Stomach (tissue), 9 donors: ENCODE data around the gene CYP2W1. TPM values are rescaled to one million over a fixed set of nuclear protein-coding genes. Genes with fewer than 3 reads are reported as not detected.

Experiments used
- DNase-seq, 2 donors: peaks; one replicate each; pipeline versions ENCODE4 v3.0.0 to v3.0.0-alpha.2; 2013 to 2019
- H3K27ac ChIP-seq, 5 donors: fragments of 200-600 bp in 4 of 5; sonication (generic) in 4 of 5; one replicate each; pipeline ENCODE4 v1.5.1; 2013 to 2019; ENCODE audit warnings: mild to moderate bottlenecking in 1 of 5, moderate library complexity in 1 of 5
- H3K27me3 ChIP-seq, 3 donors: fragments of 200-600 bp; sonication (generic); one replicate each; pipeline ENCODE4 v1.5.1; 2017 to 2019; ENCODE audit warnings: mixed run types in 1 of 3
- H3K36me3 ChIP-seq, 4 donors: fragments of 200-600 bp; sonication (generic); 1 replicate in 3 of 4; 2 replicates in 1 of 4; pipeline ENCODE4 v1.5.1; 2016 to 2019
- H3K4me1 ChIP-seq, 4 donors: fragments of 200-600 bp; sonication (generic); one replicate each; pipeline ENCODE4 v1.5.1; 2016 to 2019
- H3K4me3 ChIP-seq, 4 donors: fragments of 200-600 bp; sonication (generic) in 3 of 4; one replicate each; pipeline ENCODE4 v1.5.1; 2016 to 2019; ENCODE audit warnings: mild to moderate bottlenecking in 1 of 4
- H3K9me3 ChIP-seq, 4 donors: fragments of 200-600 bp; sonication (generic); one replicate each; pipeline ENCODE4 v1.5.1; 2016 to 2019
- CTCF ChIP-seq, 7 experiments: fragments of 450-650 bp in 4 of 7; fragments of 200-600 bp in 3 of 7; sonication (generic) in 3 of 7; IDR thresholded peaks; one replicate each; pipeline ENCODE4 v1.5.1; 2016 to 2019; ENCODE audit warnings: antibody characterized with exemption in 7 of 7, control low read depth in 2 of 7, mild to moderate bottlenecking in 1 of 7
- EP300 ChIP-seq: sonication (generic); formaldehyde crosslinking; IDR thresholded peaks from one replicate; pipeline ENCODE4 v1.6.1; 2017; ENCODE audit warnings: antibody characterized with exemption
- POLR2A ChIP-seq, 4 donors: fragments of 450-650 bp; IDR thresholded peaks; one replicate each; pipeline ENCODE4 v1.6.1; 2016; ENCODE audit warnings: antibody characterized with exemption in 4 of 4, control low read depth in 2 of 4, mild to moderate bottlenecking in 1 of 4, moderate library complexity in 1 of 4
- POLR2AphosphoS5 ChIP-seq, 3 donors: sonication (generic); formaldehyde crosslinking; IDR thresholded peaks; one replicate each; pipeline ENCODE4 v1.6.1; 2016; ENCODE audit warnings: antibody characterized with exemption in 3 of 3
- WGBS, 5 donors: extraction: QIAGEN DNeasy Blood & Tissue Kit in 3 of 5; methylation state at CpG; one replicate each; pipeline versions ENCODE4 v1.1.5 to v1.1.7; 2013 to 2018; 5-methylcytosine and 5-hydroxymethylcytosine counted together
- intact Hi-C: fragments of 100-400 bp; cut with DNase I; formaldehyde crosslinking; loops from one replicate; pipeline ENCODE4 v1.15.1; 2023; ENCODE audit warnings: low total_unique reads
- polyA plus RNA-seq, 3 donors: library from polyadenylated mRNA; stranded (reverse); fragments of 200-250 nt; gene quantifications; one replicate each; pipeline ENCODE4 v1.2.3, GENCODE V29; 2013
- total RNA-seq, 5 donors: library from RNA; depleted of rRNA; stranded (reverse); fragments of >200 nt; gene quantifications; one replicate each; pipeline versions ENCODE4 v1.1.0 to v1.2.3, GENCODE V29; 2014 to 2016
- donor health status: healthy with polysubstance abuse.
- donor health status: Bipolar disorder and iron deficiency.
- donor health status: healthy.

The CYP2W1 gene
- total and polyA plus RNA-seq, 8 donors = 0.31 to 7.0 (median 0.65) TPM; not detected in 5

GRCh38 chr7:987909-988308 lies 4.9 kb downstream of the CYP2W1 start:
- H3K27me3 ChIP-seq = peaks cover 5 to 78% (median 34%) of the 10 kb centered on the region in 3 donors
- no peak for DNase-seq
- intact Hi-C loops = no loop called here
- TF ChIP-seq POLR2A (IDR thresholded peaks at IDR 0.05) = no peak
- TF ChIP-seq EP300 = no peak
- TF ChIP-seq POLR2AphosphoS5 (IDR thresholded peaks at IDR 0.05) = no peak
- no peak for TF ChIP-seq CTCF (IDR thresholded peaks at IDR 0.05)
- H3K36me3 ChIP-seq = no peaks in the 10 kb centered on the region
- peak overlapping the region in 1 of 4 donors; percentile 26 for H3K4me3 ChIP-seq
- peaks cover 9 to 36% (median 31%) of the 10 kb centered on the region in 4 donors for H3K4me1 ChIP-seq
- peak overlapping the region in 1 of 5 donors; percentile 7 for H3K27ac ChIP-seq
- WGBS, 5 donors = 25 to 48% (median 35%) methylated on average over 5 to 6 of the region's 6 CpGs
- no peaks in the 10 kb centered on the region for H3K9me3 ChIP-seq

- intact Hi-C loops = no loop called here
- WGBS, 5 donors = 6 to 22% (median 11%) methylated on average over 11 to 24 of the region's 24 CpGs
- Histone ChIP-seq H3K27ac (peak overlapping the region in 2 of 5 donors; percentile 7 to 14), H3K9me3 (no peaks in the 10 kb centered on the region), H3K4me1 (peaks cover 9 to 36% (median 32%) of the 10 kb centered on the region in 4 donors), H3K4me3 (peak overlapping the region in 2 of 4 donors; percentile 13 to 26), H3K36me3 (no peaks in the 10 kb centered on the region), H3K27me3 (peaks cover 0 to 72% (median 29%) of the 10 kb centered on the region in 3 donors)
- TF ChIP-seq POLR2AphosphoS5 (IDR thresholded peaks at IDR 0.05) (no peak), CTCF (IDR thresholded peaks at IDR 0.05) (no peak), EP300 (no peak), POLR2A (IDR thresholded peaks at IDR 0.05) (no peak)
- peak; percentile 50 to 70 for DNase-seq
Measured at GRCh38 chr7:988426-988911, 5.5 kb downstream of the CYP2W1 start.

- intact Hi-C loops = no loop called here
- H3K4me1 ChIP-seq = peaks cover 9 to 39% (median 34%) of the 10 kb centered on the region in 4 donors
- 61 to 69% (median 66%) methylated on average over 7 to 15 of the region's 15 CpGs for WGBS, 5 donors
- no peaks in the 10 kb centered on the region for H3K36me3 ChIP-seq
- H3K4me3 ChIP-seq = peak overlapping the region in 1 of 4 donors; percentile 26
- DNase-seq = peak in 1 of 2 donors; percentile 52
- H3K9me3 ChIP-seq = no peaks in the 10 kb centered on the region
- peaks cover 0 to 67% (median 26%) of the 10 kb centered on the region in 3 donors for H3K27me3 ChIP-seq
- TF ChIP-seq CTCF (IDR thresholded peaks at IDR 0.05) (no peak), POLR2AphosphoS5 (IDR thresholded peaks at IDR 0.05) (no peak), POLR2A (IDR thresholded peaks at IDR 0.05) (no peak), EP300 (no peak)
- peak overlapping the region in 2 of 5 donors; percentile 7 to 14 for H3K27ac ChIP-seq
Measured at GRCh38 chr7:988963-989529, 6.1 kb downstream of the CYP2W1 start.

GRCh38 chr7:990352-990932 lies 7.5 kb downstream of the CYP2W1 start:
- no peak overlapping the region for H3K27ac ChIP-seq
- 66 to 86% (median 75%) methylated on average over 25 to 36 of the region's 36 CpGs for WGBS, 5 donors
- no peak for TF ChIP-seq POLR2A (IDR thresholded peaks at IDR 0.05)
- no peak for TF ChIP-seq POLR2AphosphoS5 (IDR thresholded peaks at IDR 0.05)

More at GRCh38 chr7:990352-990932, 7.5 kb downstream of the CYP2W1 start:
- Histone ChIP-seq H3K4me1 (peaks cover 9 to 39% (median 34%) of the 10 kb centered on the region in 4 donors), H3K27me3 (peaks cover 0 to 53% (median 23%) of the 10 kb centered on the region in 3 donors), H3K9me3 (no peaks in the 10 kb centered on the region), H3K36me3 (peaks cover 0 to 9% (median 4%) of the 10 kb centered on the region in 4 donors), H3K4me3 (no peak overlapping the region)
- intact Hi-C loops = loop anchor here (10.0 kb wide), 1 partner anchor 164 kb away; no protein-coding TSS in a partner anchor
- DNase-seq = no peak
